Measurements from ENCODE around the gene ADGRD1.

The ADGRD1 gene

GRCh38 chr12:131146173-131146675 lies 192.5 kb downstream of the ADGRD1 start:
- no peaks in the 10 kb centered on the region for H3K4me1 ChIP-seq (ENCODE audit: control insufficient read depth in 1 of 2, insufficient read depth in 2 of 2, low read length in 2 of 2)
- H3K27me3 ChIP-seq (ENCODE audit: control insufficient read depth in 1 of 2, insufficient read depth in 2 of 2, low read length in 2 of 2) = no peaks in the 10 kb centered on the region
- H3K9me3 ChIP-seq (ENCODE audit: control insufficient read depth in 1 of 2, low read length in 2 of 2) = no peaks in the 10 kb centered on the region
- no peak overlapping the region for H3K4me3 ChIP-seq (ENCODE audit: low read depth in 1 of 2, low read length in 2 of 2)
- no peak overlapping the region for H3K9ac ChIP-seq (ENCODE audit: low read depth in 1 of 2, low read length in 2 of 2)
- H3K27ac ChIP-seq (ENCODE audit: low read depth, low read length) = no peak overlapping the region
- H3K36me3 ChIP-seq (ENCODE audit: control insufficient read depth in 1 of 2, insufficient read depth in 2 of 2, low read length in 2 of 2) = no peaks in the 10 kb centered on the region

GRCh38 chr12:131147293-131147692 lies 193.6 kb downstream of the ADGRD1 start:
- Histone ChIP-seq H3K27ac (ENCODE audit: low read depth, low read length) (no peak overlapping the region), H3K9ac (ENCODE audit: low read depth in 1 of 2, low read length in 2 of 2) (no peak overlapping the region), H3K27me3 (ENCODE audit: control insufficient read depth in 1 of 2, insufficient read depth in 2 of 2, low read length in 2 of 2) (no peaks in the 10 kb centered on the region), H3K36me3 (ENCODE audit: control insufficient read depth in 1 of 2, insufficient read depth in 2 of 2, low read length in 2 of 2) (no peaks in the 10 kb centered on the region), H3K9me3 (ENCODE audit: control insufficient read depth in 1 of 2, low read length in 2 of 2) (no peaks in the 10 kb centered on the region), H3K4me1 (ENCODE audit: control insufficient read depth in 1 of 2, insufficient read depth in 2 of 2, low read length in 2 of 2) (no peaks in the 10 kb centered on the region), H3K4me3 (ENCODE audit: low read depth in 1 of 2, low read length in 2 of 2) (no peak overlapping the region)

GRCh38 chr12:131147894-131148293 lies 194.2 kb downstream of the ADGRD1 start:
- H3K4me1 ChIP-seq (ENCODE audit: control insufficient read depth in 1 of 2, insufficient read depth in 2 of 2, low read length in 2 of 2) = no peaks in the 10 kb centered on the region
- H3K4me3 ChIP-seq (ENCODE audit: low read depth in 1 of 2, low read length in 2 of 2) = no peak overlapping the region
- H3K27me3 ChIP-seq (ENCODE audit: control insufficient read depth in 1 of 2, insufficient read depth in 2 of 2, low read length in 2 of 2) = no peaks in the 10 kb centered on the region
- H3K27ac ChIP-seq (ENCODE audit: low read depth, low read length) = no peak overlapping the region
- no peak overlapping the region for H3K9ac ChIP-seq (ENCODE audit: low read depth in 1 of 2, low read length in 2 of 2)
- no peaks in the 10 kb centered on the region for H3K9me3 ChIP-seq (ENCODE audit: control insufficient read depth in 1 of 2, low read length in 2 of 2)
- no peaks in the 10 kb centered on the region for H3K36me3 ChIP-seq (ENCODE audit: control insufficient read depth in 1 of 2, insufficient read depth in 2 of 2, low read length in 2 of 2)

GRCh38 chr12:131151558-131152345 lies 198.0 kb downstream of the ADGRD1 start:
- H3K27ac ChIP-seq (ENCODE audit: low read depth, low read length) = no peak overlapping the region
- H3K9me3 ChIP-seq (ENCODE audit: control insufficient read depth in 1 of 2, low read length in 2 of 2) = no peaks in the 10 kb centered on the region
- no peak overlapping the region for H3K9ac ChIP-seq (ENCODE audit: low read depth in 1 of 2, low read length in 2 of 2)
- H3K4me1 ChIP-seq (ENCODE audit: control insufficient read depth in 1 of 2, insufficient read depth in 2 of 2, low read length in 2 of 2) = no peaks in the 10 kb centered on the region
- H3K27me3 ChIP-seq (ENCODE audit: control insufficient read depth in 1 of 2, insufficient read depth in 2 of 2, low read length in 2 of 2) = no peaks in the 10 kb centered on the region
- no peak overlapping the region for H3K4me3 ChIP-seq (ENCODE audit: low read depth in 1 of 2, low read length in 2 of 2)
- no peaks in the 10 kb centered on the region for H3K36me3 ChIP-seq (ENCODE audit: control insufficient read depth in 1 of 2, insufficient read depth in 2 of 2, low read length in 2 of 2)

GRCh38 chr12:131152587-131152986 lies 198.9 kb downstream of the ADGRD1 start:
- Histone ChIP-seq H3K9me3 (ENCODE audit: control insufficient read depth in 1 of 2, low read length in 2 of 2) (no peaks in the 10 kb centered on the region), H3K27ac (ENCODE audit: low read depth, low read length) (no peak overlapping the region), H3K9ac (ENCODE audit: low read depth in 1 of 2, low read length in 2 of 2) (no peak overlapping the region), H3K27me3 (ENCODE audit: control insufficient read depth in 1 of 2, insufficient read depth in 2 of 2, low read length in 2 of 2) (no peaks in the 10 kb centered on the region), H3K36me3 (ENCODE audit: control insufficient read depth in 1 of 2, insufficient read depth in 2 of 2, low read length in 2 of 2) (no peaks in the 10 kb centered on the region), H3K4me3 (ENCODE audit: low read depth in 1 of 2, low read length in 2 of 2) (no peak overlapping the region), H3K4me1 (ENCODE audit: control insufficient read depth in 1 of 2, insufficient read depth in 2 of 2, low read length in 2 of 2) (no peaks in the 10 kb centered on the region)

GRCh38 chr12:131153016-131153415 lies 199.3 kb downstream of the ADGRD1 start:
- H3K9ac ChIP-seq (ENCODE audit: low read depth in 1 of 2, low read length in 2 of 2) = no peak overlapping the region
- H3K9me3 ChIP-seq (ENCODE audit: control insufficient read depth in 1 of 2, low read length in 2 of 2) = no peaks in the 10 kb centered on the region
- H3K27me3 ChIP-seq (ENCODE audit: control insufficient read depth in 1 of 2, insufficient read depth in 2 of 2, low read length in 2 of 2) = no peaks in the 10 kb centered on the region
- no peaks in the 10 kb centered on the region for H3K36me3 ChIP-seq (ENCODE audit: control insufficient read depth in 1 of 2, insufficient read depth in 2 of 2, low read length in 2 of 2)
- no peak overlapping the region for H3K4me3 ChIP-seq (ENCODE audit: low read depth in 1 of 2, low read length in 2 of 2)
- H3K4me1 ChIP-seq (ENCODE audit: control insufficient read depth in 1 of 2, insufficient read depth in 2 of 2, low read length in 2 of 2) = no peaks in the 10 kb centered on the region
- H3K27ac ChIP-seq (ENCODE audit: low read depth, low read length) = no peak overlapping the region

GRCh38 chr12:131153956-131154355 lies 200.2 kb downstream of the ADGRD1 start:
- Histone ChIP-seq H3K9ac (ENCODE audit: low read depth in 1 of 2, low read length in 2 of 2) (no peak overlapping the region), H3K4me1 (ENCODE audit: control insufficient read depth in 1 of 2, insufficient read depth in 2 of 2, low read length in 2 of 2) (no peaks in the 10 kb centered on the region), H3K4me3 (ENCODE audit: low read depth in 1 of 2, low read length in 2 of 2) (no peak overlapping the region), H3K27ac (ENCODE audit: low read depth, low read length) (no peak overlapping the region), H3K27me3 (ENCODE audit: control insufficient read depth in 1 of 2, insufficient read depth in 2 of 2, low read length in 2 of 2) (no peaks in the 10 kb centered on the region), H3K9me3 (ENCODE audit: control insufficient read depth in 1 of 2, low read length in 2 of 2) (no peaks in the 10 kb centered on the region), H3K36me3 (ENCODE audit: control insufficient read depth in 1 of 2, insufficient read depth in 2 of 2, low read length in 2 of 2) (no peaks in the 10 kb centered on the region)

GRCh38 chr12:131155131-131155530 lies 201.4 kb downstream of the ADGRD1 start:
- H3K27me3 ChIP-seq (ENCODE audit: control insufficient read depth in 1 of 2, insufficient read depth in 2 of 2, low read length in 2 of 2) = no peaks in the 10 kb centered on the region

GRCh38 chr12:131157743-131158142 lies 204.0 kb downstream of the ADGRD1 start:
- Histone ChIP-seq H3K27me3 (ENCODE audit: control insufficient read depth in 1 of 2, insufficient read depth in 2 of 2, low read length in 2 of 2) (no peaks in the 10 kb centered on the region), H3K4me3 (ENCODE audit: low read depth in 1 of 2, low read length in 2 of 2) (no peak overlapping the region), H3K9ac (ENCODE audit: low read depth in 1 of 2, low read length in 2 of 2) (no peak overlapping the region), H3K27ac (ENCODE audit: low read depth, low read length) (no peak overlapping the region), H3K9me3 (ENCODE audit: control insufficient read depth in 1 of 2, low read length in 2 of 2) (no peaks in the 10 kb centered on the region), H3K4me1 (ENCODE audit: control insufficient read depth in 1 of 2, insufficient read depth in 2 of 2, low read length in 2 of 2) (no peaks in the 10 kb centered on the region), H3K36me3 (ENCODE audit: control insufficient read depth in 1 of 2, insufficient read depth in 2 of 2, low read length in 2 of 2) (no peaks in the 10 kb centered on the region)

More at GRCh38 chr12:131155131-131155530, 201.4 kb downstream of the ADGRD1 start:
- Histone ChIP-seq H3K36me3 (ENCODE audit: control insufficient read depth in 1 of 2, insufficient read depth in 2 of 2, low read length in 2 of 2) (no peaks in the 10 kb centered on the region), H3K9me3 (ENCODE audit: control insufficient read depth in 1 of 2, low read length in 2 of 2) (no peaks in the 10 kb centered on the region), H3K4me3 (ENCODE audit: low read depth in 1 of 2, low read length in 2 of 2) (no peak overlapping the region), H3K4me1 (ENCODE audit: control insufficient read depth in 1 of 2, insufficient read depth in 2 of 2, low read length in 2 of 2) (no peaks in the 10 kb centered on the region), H3K27ac (ENCODE audit: low read depth, low read length) (no peak overlapping the region), H3K9ac (ENCODE audit: low read depth in 1 of 2, low read length in 2 of 2) (no peak overlapping the region)

GRCh38 chr12:131159660-131160059 lies 206.0 kb downstream of the ADGRD1 start:
- H3K27ac ChIP-seq (ENCODE audit: low read depth, low read length) = no peak overlapping the region
- H3K36me3 ChIP-seq (ENCODE audit: control insufficient read depth in 1 of 2, insufficient read depth in 2 of 2, low read length in 2 of 2) = no peaks in the 10 kb centered on the region
- H3K9ac ChIP-seq (ENCODE audit: low read depth in 1 of 2, low read length in 2 of 2) = no peak overlapping the region
- no peaks in the 10 kb centered on the region for H3K27me3 ChIP-seq (ENCODE audit: control insufficient read depth in 1 of 2, insufficient read depth in 2 of 2, low read length in 2 of 2)
- H3K9me3 ChIP-seq (ENCODE audit: control insufficient read depth in 1 of 2, low read length in 2 of 2) = no peaks in the 10 kb centered on the region
- no peak overlapping the region for H3K4me3 ChIP-seq (ENCODE audit: low read depth in 1 of 2, low read length in 2 of 2)
- no peaks in the 10 kb centered on the region for H3K4me1 ChIP-seq (ENCODE audit: control insufficient read depth in 1 of 2, insufficient read depth in 2 of 2, low read length in 2 of 2)

All from duodenal mucosa (tissue), 2 donors.